CD4-positive, alpha-beta memory T cell (primary cell): ENCODE measurements around the gene PRELID1. TPM values are rescaled to one million over a fixed set of nuclear protein-coding genes. Genes with fewer than 3 reads are reported as not detected.
A peak's percentile ranks its signal among the peaks of the same experiment; 100 is the strongest.
"Not testable (repeated sequence)": the region's sequence is repeated elsewhere in the genome, so short reads cannot be mapped to it uniquely, and the experiment has no call there.

Experiments
- CTCF ChIA-PET: fragments of 350-600 bp; sonication (Branson Sonifier 250); formaldehyde crosslinking; loops from one replicate; lab custom pipeline; 2021; ENCODE audit warnings: inconsistent platforms; ENCODE audit not compliant: partially characterized antibody; lab: Charles Lee
- POLR2A ChIA-PET: fragments of 350-600 bp; sonication (Branson Sonifier 250); formaldehyde crosslinking; loops from one replicate; lab custom pipeline; 2021; ENCODE audit not compliant: partially characterized antibody; lab: Charles Lee
- DNase-seq, 5 donors: peaks; one replicate each; pipeline versions ENCODE4 v3.0.0 to v3.0.0-alpha.2; 2020 to 2022; ENCODE audit warnings: mixed read lengths in 1 of 5
- H3K27ac ChIP-seq: one replicate; pipeline ENCODE4 v1.7.0; 2013; ENCODE audit warnings: low read depth, low read length
- H3K27me3 ChIP-seq: 2 replicates; pipeline ENCODE4 v1.7.0; 2013; ENCODE audit warnings: mild to moderate bottlenecking, low read length, moderate library complexity; ENCODE audit not compliant: insufficient read depth
- H3K36me3 ChIP-seq: 2 replicates; pipeline ENCODE4 v1.7.0; 2013; ENCODE audit warnings: mild to moderate bottlenecking, low read length, moderate library complexity; ENCODE audit not compliant: insufficient read depth
- H3K4me1 ChIP-seq: 2 replicates; pipeline ENCODE4 v1.7.0; 2013; ENCODE audit warnings: mild to moderate bottlenecking, low read length, moderate library complexity; ENCODE audit not compliant: insufficient read depth
- H3K4me3 ChIP-seq, 2 donors: one replicate each; pipeline ENCODE4 v1.7.0; 2013; ENCODE audit warnings: low read length in 2 of 2, mild to moderate bottlenecking in 1 of 2
- H3K9me3 ChIP-seq, 2 donors: one replicate each; pipeline ENCODE4 v1.7.0; 2013; ENCODE audit warnings: low read length in 2 of 2, control low read depth in 1 of 2; ENCODE audit not compliant: control insufficient read depth in 1 of 2
- H3K27ac Mint-ChIP-seq, 7 donors: one replicate each; pipeline ENCODE4 v1.8.0; 2020 to 2021; ENCODE audit warnings: mixed read lengths in 7 of 7, mild to moderate bottlenecking in 6 of 7, inconsistent platforms in 3 of 7, moderate library complexity in 3 of 7
- H3K27me3 Mint-ChIP-seq, 2 donors: one replicate each; pipeline ENCODE4 v1.8.0; 2020 to 2021; ENCODE audit warnings: mixed read lengths in 2 of 2
- H3K36me3 Mint-ChIP-seq, 2 donors: one replicate each; pipeline ENCODE4 v1.8.0; 2020 to 2021; ENCODE audit warnings: mixed read lengths in 2 of 2, inconsistent platforms in 1 of 2, mild to moderate bottlenecking in 1 of 2
- H3K4me1 Mint-ChIP-seq, 4 donors: one replicate each; pipeline ENCODE4 v1.8.0; 2020 to 2021; ENCODE audit warnings: mixed read lengths in 4 of 4, mild to moderate bottlenecking in 1 of 4
- H3K4me3 Mint-ChIP-seq, 8 donors: one replicate each; pipeline ENCODE4 v1.8.0; 2020 to 2021; ENCODE audit warnings: mixed read lengths in 8 of 8, mild to moderate bottlenecking in 7 of 8, moderate library complexity in 6 of 8, inconsistent platforms in 3 of 8
- H3K9me3 Mint-ChIP-seq, 8 donors: one replicate each; pipeline ENCODE4 v1.8.0; 2020 to 2021; ENCODE audit warnings: mixed read lengths in 8 of 8, mild to moderate bottlenecking in 5 of 8, inconsistent platforms in 3 of 8, moderate library complexity in 1 of 8
- intact Hi-C: fragments of 100-400 bp; cut with micrococcal nuclease; formaldehyde crosslinking; loops from one replicate; pipeline ENCODE4 v1.15.1; 2023
- polyA plus RNA-seq, 2 donors: library from polyadenylated mRNA; unstranded; fragments of 300-500 nt; fragmentation: Illumina TruSeq; gene quantifications; one replicate each; pipeline ENCODE4 v1.2.3, GENCODE V29; 2021
- total RNA-seq, 2 experiments: library from RNA; stranded (reverse); gene quantifications; one replicate each; pipeline ENCODE4 v1.2.3, GENCODE V29; 2021

Gene PRELID1
- total and polyA plus RNA-seq, 4 experiments from 2014 or later = 70.9 to 229 (median 140) TPM

- H3K27me3 Mint-ChIP-seq = no peaks in the 10 kb centered on the region
- no peak overlapping the region for H3K4me3 ChIP-seq
- H3K36me3 ChIP-seq = peaks cover 61% of the 10 kb centered on the region
- no peak overlapping the region for H3K4me3 Mint-ChIP-seq
- H3K9me3 ChIP-seq = no peaks in the 10 kb centered on the region
- H3K9me3 Mint-ChIP-seq = peaks cover 0 to 8% (median 1%) of the 10 kb centered on the region in 8 donors
- H3K4me1 ChIP-seq = no peaks in the 10 kb centered on the region
- intact Hi-C loops = no loop called here
- peaks cover 37 to 50% of the 10 kb centered on the region in 2 donors for H3K36me3 Mint-ChIP-seq
- DNase-seq = no peak
- H3K4me1 Mint-ChIP-seq = peaks cover 14 to 26% (median 18%) of the 10 kb centered on the region in 4 donors
- H3K27ac Mint-ChIP-seq = peak overlapping the region in 2 of 7 donors; percentile 22 to 36
- no peak overlapping the region for H3K27ac ChIP-seq
- H3K27me3 ChIP-seq = no peaks in the 10 kb centered on the region
- ChIA-PET POLR2A (interaction anchor here (1.2 kb wide), 1 partner anchor 11 kb away, joined by 5 read pairs; no protein-coding TSS in a partner anchor), CTCF (interaction anchor here (0.9 to 1.6 kb wide), 2 partner anchors 50 to 225 kb away, joined by 3 to 5 read pairs; no protein-coding TSS in a partner anchor)
These were observed 35.6 kb downstream of the PRELID1 start for GRCh38 chr5:177339107-177339638.

GRCh38 chr5:177343000-177343399 lies 39.4 kb downstream of the PRELID1 start:
- H3K27ac ChIP-seq, POLR2A ChIA-PET, H3K4me3 ChIP-seq, intact Hi-C loops, H3K27me3 ChIP-seq, H3K9me3 Mint-ChIP-seq, H3K4me3 Mint-ChIP-seq, DNase-seq, H3K9me3 ChIP-seq, H3K27ac Mint-ChIP-seq, H3K27me3 Mint-ChIP-seq: not testable (repeated sequence)
- Mint-ChIP-seq H3K4me1 (peaks cover 26 to 41% (median 33%) of the 10 kb centered on the region in 4 donors), H3K36me3 (peaks cover 24 to 50% of the 10 kb centered on the region in 2 donors)
- CTCF ChIA-PET = interaction anchor here (1.2 kb wide), 1 partner anchor 61 kb away, joined by 4 read pairs; no protein-coding TSS in a partner anchor
- Histone ChIP-seq H3K4me1 (peaks cover 17% of the 10 kb centered on the region), H3K36me3 (peaks cover 28% of the 10 kb centered on the region)

- H3K27ac Mint-ChIP-seq = no peak overlapping the region
- H3K4me3 Mint-ChIP-seq = no peak overlapping the region
- ChIA-PET POLR2A (interaction anchor here (0.6 to 0.8 kb wide), 2 partner anchors 31 to 154 kb away, joined by 3 read pairs; partner anchors contain the start of gene PDLIM7), CTCF (interaction anchor here (0.7 to 1.3 kb wide), 2 partner anchors 40 to 47 kb away, joined by 3 read pairs; partner anchors contain the start of genes PRELID1 and RAB24)
- peaks cover 26 to 42% (median 33%) of the 10 kb centered on the region in 4 donors for H3K4me1 Mint-ChIP-seq
- Histone ChIP-seq H3K36me3 (peaks cover 22% of the 10 kb centered on the region), H3K27ac (no peak overlapping the region), H3K9me3 (no peaks in the 10 kb centered on the region), H3K4me1 (peaks cover 20% of the 10 kb centered on the region), H3K27me3 (no peaks in the 10 kb centered on the region), H3K4me3 (no peak overlapping the region)
- H3K9me3 Mint-ChIP-seq = peaks cover 0 to 8% (median 1%) of the 10 kb centered on the region in 8 donors
- peaks cover 24 to 50% of the 10 kb centered on the region in 2 donors for H3K36me3 Mint-ChIP-seq
- DNase-seq = no peak
- H3K27me3 Mint-ChIP-seq = no peaks in the 10 kb centered on the region
- intact Hi-C loops = no loop called here
These were observed 40.2 kb downstream of the PRELID1 start for GRCh38 chr5:177343777-177344176.

- CTCF ChIA-PET = interaction anchor here (0.9 to 1.6 kb wide), 2 partner anchors 17 to 35 kb away, joined by 3 to 5 read pairs; no protein-coding TSS in a partner anchor
- POLR2A ChIA-PET = no interaction called here
- H3K4me1 Mint-ChIP-seq = peaks cover 30 to 44% (median 37%) of the 10 kb centered on the region in 4 donors
- Histone ChIP-seq H3K36me3 (peaks cover 29% of the 10 kb centered on the region), H3K27me3 (no peaks in the 10 kb centered on the region), H3K9me3 (no peaks in the 10 kb centered on the region), H3K27ac (no peak overlapping the region), H3K4me3 (no peak overlapping the region), H3K4me1 (peaks cover 32% of the 10 kb centered on the region)
- H3K4me3 Mint-ChIP-seq = no peak overlapping the region
- H3K36me3 Mint-ChIP-seq = peaks cover 23 to 54% of the 10 kb centered on the region in 2 donors
- H3K27ac Mint-ChIP-seq = no peak overlapping the region
- intact Hi-C loops = no loop called here
- DNase-seq = no peak
- H3K27me3 Mint-ChIP-seq = no peaks in the 10 kb centered on the region
- peaks cover 0 to 3% (median under 1%) of the 10 kb centered on the region in 8 donors for H3K9me3 Mint-ChIP-seq
These were observed 41.3 kb downstream of the PRELID1 start for GRCh38 chr5:177344891-177345290.

DNA sequence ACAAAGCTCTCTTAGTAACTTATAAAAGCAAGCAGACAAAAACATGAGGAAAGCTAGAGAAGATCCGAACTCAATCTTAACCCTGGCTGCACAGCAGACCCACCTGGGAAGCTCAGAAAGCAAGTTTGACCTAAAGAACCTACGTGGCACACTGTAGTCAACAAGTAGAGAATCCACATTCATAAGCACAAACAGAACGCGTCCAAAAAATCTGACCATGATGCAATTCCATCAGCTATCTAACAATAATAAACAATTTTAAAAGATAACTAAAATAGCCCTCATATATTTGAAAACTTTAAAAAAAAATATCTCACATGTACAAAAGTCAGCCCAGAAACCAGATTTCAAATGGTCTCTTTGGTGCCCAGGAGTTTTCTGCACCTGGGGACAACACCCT lies 43.2 kb downstream of the PRELID1 start:
- Histone ChIP-seq H3K27me3 (no peaks in the 10 kb centered on the region), H3K4me3 (no peak overlapping the region), H3K36me3 (peaks cover 23% of the 10 kb centered on the region), H3K4me1 (peaks cover 45% of the 10 kb centered on the region), H3K27ac (no peak overlapping the region), H3K9me3 (no peaks in the 10 kb centered on the region)
- no peak for DNase-seq
- peaks cover 15 to 57% of the 10 kb centered on the region in 2 donors for H3K36me3 Mint-ChIP-seq
- peaks cover 35 to 56% (median 46%) of the 10 kb centered on the region in 4 donors for H3K4me1 Mint-ChIP-seq
- ChIA-PET CTCF (interaction anchor here (0.7 to 2.2 kb wide), 6 partner anchors 22 to 109 kb away, joined by 3 to 13 read pairs (median 4); no protein-coding TSS in a partner anchor), POLR2A (interaction anchor here (1.1 to 1.5 kb wide), 4 partner anchors 14 to 101 kb away, joined by 3 to 4 read pairs (median 3); no protein-coding TSS in a partner anchor)
- H3K9me3 Mint-ChIP-seq = peaks cover 0 to 3% (median 0%) of the 10 kb centered on the region in 8 donors
- H3K4me3 Mint-ChIP-seq = peak overlapping the region in 3 of 8 donors; percentile 15 to 29 (median 24)
- H3K27me3 Mint-ChIP-seq = no peaks in the 10 kb centered on the region
- H3K27ac Mint-ChIP-seq = peak overlapping the region in 3 of 7 donors; percentile 13 to 26 (median 24)
- intact Hi-C loops = no loop called here

DNA sequence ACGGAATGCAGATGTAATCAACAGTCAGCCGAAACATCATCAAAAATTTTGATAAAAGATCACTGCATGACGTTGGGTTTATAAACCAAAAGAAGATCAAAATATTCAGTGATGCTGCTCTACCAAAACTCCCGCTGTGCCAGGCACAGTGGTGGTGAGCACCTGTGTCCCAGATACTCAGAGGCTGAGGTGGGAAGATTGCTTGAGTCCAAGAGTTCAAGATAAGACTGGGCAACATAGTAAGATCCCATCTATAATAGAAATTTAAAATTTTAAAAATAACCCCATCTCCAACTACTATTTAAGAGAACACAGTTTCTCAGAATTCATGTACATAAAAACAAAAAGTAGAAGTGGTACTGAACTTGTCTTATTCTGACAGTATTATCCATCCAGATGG lies 44.1 kb downstream of the PRELID1 start:
- Mint-ChIP-seq H3K36me3 (peaks cover 14 to 56% of the 10 kb centered on the region in 2 donors), H3K4me3 (peak overlapping the region in 1 of 8 donors; percentile 24), H3K27ac (peak overlapping the region in 3 of 7 donors; percentile 24 to 55 (median 41)), H3K4me1 (peaks cover 34 to 60% (median 49%) of the 10 kb centered on the region in 4 donors), H3K9me3 (peaks cover 0 to 3% (median 0%) of the 10 kb centered on the region in 8 donors), H3K27me3 (no peaks in the 10 kb centered on the region)
- peaks cover 22% of the 10 kb centered on the region for H3K36me3 ChIP-seq
- no peaks in the 10 kb centered on the region for H3K27me3 ChIP-seq
- H3K4me1 ChIP-seq = peaks cover 49% of the 10 kb centered on the region
- no peak overlapping the region for H3K27ac ChIP-seq
- H3K4me3 ChIP-seq = no peak overlapping the region
- H3K9me3 ChIP-seq = no peaks in the 10 kb centered on the region
- ChIA-PET CTCF (interaction anchor here (1.4 kb wide), 1 partner anchor 38 kb away, joined by 4 read pairs; no protein-coding TSS in a partner anchor), POLR2A (no interaction called here)
- no peak for DNase-seq
- intact Hi-C loops = no loop called here

DNA sequence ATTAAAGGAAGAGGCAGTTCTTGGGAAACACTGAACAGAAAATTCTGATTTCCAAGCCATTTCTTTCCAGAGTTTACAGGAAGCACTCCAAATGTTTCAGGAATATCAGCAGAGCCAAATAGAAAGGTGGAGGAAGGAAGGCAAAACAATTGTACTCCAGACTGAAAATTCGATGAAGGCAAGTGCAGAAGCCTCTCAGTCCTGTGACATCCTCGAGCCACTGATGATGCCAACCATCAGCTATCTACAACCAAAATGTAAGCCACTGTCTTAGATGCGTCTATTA lies 45.7 kb downstream of the PRELID1 start:
- ChIA-PET CTCF (interaction anchor here (1.4 to 2.2 kb wide), 2 partner anchors 32 to 39 kb away, joined by 4 to 8 read pairs; no protein-coding TSS in a partner anchor), POLR2A (interaction anchor here (1.0 to 3.6 kb wide), 3 partner anchors 9 to 22 kb away, joined by 3 to 52 read pairs (median 3); partner anchors contain the start of gene RGS14)
- Mint-ChIP-seq H3K36me3 (peaks cover 9 to 49% of the 10 kb centered on the region in 2 donors), H3K27me3 (no peaks in the 10 kb centered on the region), H3K27ac (peak overlapping the region in 2 of 7 donors; percentile 75 to 97), H3K4me3 (peak overlapping the region in 7 of 8 donors; percentile 39 to 100 (median 97)), H3K4me1 (peaks cover 33 to 63% (median 50%) of the 10 kb centered on the region in 4 donors), H3K9me3 (no peaks in the 10 kb centered on the region)
- Histone ChIP-seq H3K27me3 (no peaks in the 10 kb centered on the region), H3K36me3 (peaks cover 18% of the 10 kb centered on the region), H3K27ac (no peak overlapping the region), H3K4me3 (no peak overlapping the region), H3K9me3 (no peaks in the 10 kb centered on the region), H3K4me1 (peaks cover 49% of the 10 kb centered on the region)
- DNase-seq = no peak
- intact Hi-C loops = no loop called here
